ENCODE results near the gene MBOAT2.

The MBOAT2 gene

DNA sequence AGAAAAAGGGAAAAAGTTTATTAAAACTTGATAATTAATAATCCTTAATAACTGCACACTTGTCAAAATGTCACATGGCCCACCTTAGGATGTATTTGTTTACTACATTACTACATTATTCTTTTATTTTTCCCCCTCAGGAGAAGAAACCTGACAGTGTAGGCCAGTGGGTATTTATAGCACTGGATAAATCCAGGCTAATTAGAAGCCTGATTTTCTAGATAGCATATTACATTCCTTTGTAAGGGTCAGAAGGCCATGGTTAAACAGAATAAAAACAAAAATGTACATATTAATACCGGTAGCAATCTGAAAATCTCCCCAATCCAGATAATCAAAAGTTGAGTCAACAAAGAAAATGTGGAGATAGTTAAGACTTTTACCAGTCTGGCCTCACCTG is 144.6 kb downstream of the MBOAT2 start:
- DNase-seq (ENCODE audit: low spot score), result no peak

DNA sequence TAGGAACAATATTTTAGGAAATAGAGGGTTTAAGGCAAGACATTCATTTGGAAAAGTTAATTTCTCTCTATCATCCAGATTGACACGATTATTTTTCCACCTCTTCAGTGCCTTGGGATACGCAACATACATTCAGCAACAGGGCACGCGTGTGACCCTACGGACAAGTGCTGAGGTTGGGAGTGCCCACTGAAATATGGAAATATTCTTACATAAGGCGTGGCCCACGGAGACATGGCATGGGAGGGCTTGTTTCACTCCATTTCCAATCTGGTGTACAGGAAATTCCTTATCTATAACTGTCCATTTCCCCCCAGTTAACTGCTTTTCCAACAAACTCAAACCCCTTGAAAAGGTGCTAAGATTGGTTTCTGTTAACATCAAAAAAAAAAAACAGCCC is 145.2 kb downstream of the MBOAT2 start:
- no peak for DNase-seq (ENCODE audit: low spot score)

DNA sequence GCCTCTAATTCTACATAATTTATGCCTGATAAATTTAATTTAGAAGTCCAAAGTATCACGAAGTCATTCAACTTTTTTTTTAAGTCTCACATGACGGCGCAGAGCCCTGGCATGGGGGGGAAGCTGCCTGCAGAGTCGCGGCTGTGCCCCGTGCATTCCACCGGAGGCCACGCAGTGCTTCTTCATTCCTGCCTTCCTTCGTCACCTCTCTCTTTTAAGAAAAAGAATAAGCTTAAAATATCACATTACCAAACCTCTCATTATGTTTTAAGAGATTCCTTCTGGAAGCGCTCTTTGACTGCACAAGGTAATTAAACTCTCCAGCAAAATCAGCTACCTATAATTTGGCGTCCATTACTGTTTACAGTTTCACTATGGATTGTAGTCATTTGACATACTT is 145.8 kb downstream of the MBOAT2 start:
- no peak for DNase-seq (ENCODE audit: low spot score)

DNA sequence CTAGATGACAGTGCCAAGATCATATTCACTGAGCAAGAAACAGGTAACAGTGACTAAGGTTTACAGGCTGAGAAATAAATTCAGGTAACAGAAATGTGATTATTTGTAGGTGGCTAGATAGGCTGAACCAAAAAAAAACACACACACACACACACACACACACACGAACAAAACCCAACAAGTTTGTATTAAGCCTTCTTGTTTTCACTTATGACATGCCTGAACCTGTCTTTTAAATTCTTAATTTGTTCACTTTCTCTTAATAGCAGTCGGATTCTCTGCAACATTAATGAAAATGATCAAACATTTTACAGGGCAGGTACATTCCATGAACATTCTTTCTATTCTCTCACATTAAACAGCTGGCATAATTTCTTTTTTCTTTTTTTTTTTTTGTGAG is 147.3 kb downstream of the MBOAT2 start:
- DNase-seq (ENCODE audit: low spot score), result no peak

DNA sequence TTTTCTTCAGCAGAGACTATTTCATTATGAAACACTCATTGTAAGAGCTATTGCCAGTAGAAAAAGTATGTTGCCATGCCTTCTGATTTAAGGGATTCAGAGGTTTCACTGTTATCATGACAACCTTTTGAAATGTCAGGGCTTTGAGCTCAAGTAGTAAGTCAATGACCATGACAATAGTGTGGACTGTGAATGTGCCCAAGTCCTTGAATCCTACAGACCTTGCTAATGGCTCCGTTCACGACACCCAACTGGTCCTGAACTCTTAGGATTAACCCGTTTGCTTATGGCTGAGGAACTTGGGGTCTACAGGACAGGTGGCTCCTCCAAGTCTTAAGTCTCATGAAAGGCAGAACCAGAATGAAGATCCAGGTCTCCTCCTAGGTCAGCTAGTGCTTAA is 148.5 kb downstream of the MBOAT2 start:
- no peak for DNase-seq (ENCODE audit: low spot score)

DNA sequence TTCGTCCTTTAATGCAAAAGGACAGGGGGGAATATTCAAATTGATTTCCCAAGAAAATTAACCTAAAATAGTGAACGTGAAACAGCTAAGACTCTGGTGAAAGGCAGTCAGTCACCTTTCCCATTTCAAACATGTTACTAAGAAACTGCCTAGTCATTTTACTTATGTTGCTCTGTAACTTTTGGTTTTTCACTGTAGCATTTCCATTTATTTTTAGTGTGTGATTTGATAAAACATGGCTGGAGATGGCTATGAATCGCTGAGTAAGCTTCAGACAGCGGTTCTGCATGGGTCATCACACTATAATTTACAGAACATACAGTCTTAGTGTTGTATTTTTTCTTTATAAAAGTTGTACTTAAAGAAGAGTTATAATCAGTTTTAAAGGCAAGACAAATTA is 150.1 kb downstream of the MBOAT2 start:
- no peak for DNase-seq (ENCODE audit: low spot score)

DNA sequence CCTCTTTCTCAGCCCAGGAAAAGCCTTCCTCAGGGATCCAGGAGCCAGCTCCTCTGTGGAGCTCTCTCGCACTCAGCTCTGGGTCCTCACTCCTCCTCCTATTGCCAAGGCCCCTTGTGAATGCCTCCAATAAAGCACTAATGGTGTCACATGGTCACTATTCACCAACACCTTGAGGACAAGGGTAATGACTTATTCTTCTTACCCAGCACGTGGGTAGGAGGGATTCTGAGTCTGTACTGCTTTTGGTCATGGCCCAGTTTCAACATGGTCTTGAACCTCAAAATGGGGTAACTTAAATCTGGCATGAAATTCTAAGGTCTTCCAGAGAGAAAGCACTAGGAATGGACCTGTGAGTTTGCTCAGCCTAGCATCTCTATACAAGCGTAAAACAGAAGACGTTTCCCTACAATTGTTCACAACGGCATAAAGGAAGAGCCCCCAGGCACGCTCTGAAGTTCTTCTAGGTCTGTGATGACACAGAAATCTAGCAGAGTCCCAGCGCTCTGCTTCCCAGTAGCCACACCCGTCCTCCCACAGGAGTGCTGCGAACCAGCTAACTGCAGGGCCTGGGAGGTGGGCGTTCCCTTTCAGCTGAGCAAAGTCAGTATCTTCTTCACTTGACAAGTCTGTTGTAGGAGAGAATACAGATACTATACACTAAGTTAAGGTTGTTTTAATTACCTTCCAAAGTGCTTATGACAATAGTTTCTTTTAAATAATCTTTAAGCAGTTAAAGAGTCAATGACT is 151.5 kb downstream of the MBOAT2 start:
- no peak for DNase-seq (ENCODE audit: low spot score)

DNA sequence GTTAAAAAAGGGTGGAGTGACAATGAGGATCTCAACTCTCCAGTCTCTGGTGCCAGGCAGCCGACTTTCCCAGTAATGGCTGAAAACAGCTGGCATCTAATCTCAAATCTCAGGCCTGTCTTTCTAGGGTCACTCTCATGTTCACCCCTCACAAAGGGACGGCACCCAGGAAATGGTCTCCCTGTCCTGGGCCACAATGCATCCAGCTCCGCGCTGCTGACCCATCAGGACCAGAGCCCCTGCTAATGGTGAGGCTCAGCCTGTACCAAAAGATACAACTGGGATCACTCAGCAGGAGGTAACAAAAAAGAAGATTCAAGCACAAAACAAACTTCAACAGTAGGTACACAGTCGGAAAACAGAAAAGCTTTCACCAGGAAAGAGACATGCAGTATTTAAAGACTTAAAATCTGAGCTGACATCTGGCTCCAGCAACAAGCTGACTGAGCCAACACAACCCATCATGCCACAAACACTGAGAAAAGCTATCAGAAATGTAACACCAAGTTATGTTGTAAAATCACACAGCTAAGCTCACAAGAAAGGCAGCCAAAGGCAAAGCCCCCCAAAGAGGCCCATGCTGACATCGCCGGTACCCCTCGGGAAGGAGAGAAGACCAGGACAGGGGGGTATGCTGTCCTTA is 152.5 kb downstream of the MBOAT2 start:
- no peak for DNase-seq (ENCODE audit: low spot score)

DNA sequence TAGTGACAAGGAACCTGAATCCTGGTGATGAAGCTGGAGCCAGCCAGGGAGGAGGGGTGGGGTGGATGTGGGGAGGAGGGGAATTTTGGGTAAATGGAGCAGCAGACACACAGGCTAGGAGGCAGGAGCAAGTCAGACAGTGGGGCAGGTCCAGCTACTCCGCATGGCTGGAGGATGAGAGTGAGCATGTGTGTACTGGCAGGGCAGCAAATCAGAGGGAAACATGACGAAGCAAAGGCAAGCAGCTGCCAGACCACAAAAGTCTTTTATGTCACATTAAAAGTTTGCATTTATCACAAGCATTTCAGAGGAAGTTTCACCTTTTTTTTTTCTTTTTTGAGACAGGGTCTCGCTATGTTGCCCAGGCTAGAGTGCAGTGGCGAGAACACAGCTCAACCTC is 154.2 kb downstream of the MBOAT2 start:
- DNase-seq (ENCODE audit: low spot score), result no peak

DNA sequence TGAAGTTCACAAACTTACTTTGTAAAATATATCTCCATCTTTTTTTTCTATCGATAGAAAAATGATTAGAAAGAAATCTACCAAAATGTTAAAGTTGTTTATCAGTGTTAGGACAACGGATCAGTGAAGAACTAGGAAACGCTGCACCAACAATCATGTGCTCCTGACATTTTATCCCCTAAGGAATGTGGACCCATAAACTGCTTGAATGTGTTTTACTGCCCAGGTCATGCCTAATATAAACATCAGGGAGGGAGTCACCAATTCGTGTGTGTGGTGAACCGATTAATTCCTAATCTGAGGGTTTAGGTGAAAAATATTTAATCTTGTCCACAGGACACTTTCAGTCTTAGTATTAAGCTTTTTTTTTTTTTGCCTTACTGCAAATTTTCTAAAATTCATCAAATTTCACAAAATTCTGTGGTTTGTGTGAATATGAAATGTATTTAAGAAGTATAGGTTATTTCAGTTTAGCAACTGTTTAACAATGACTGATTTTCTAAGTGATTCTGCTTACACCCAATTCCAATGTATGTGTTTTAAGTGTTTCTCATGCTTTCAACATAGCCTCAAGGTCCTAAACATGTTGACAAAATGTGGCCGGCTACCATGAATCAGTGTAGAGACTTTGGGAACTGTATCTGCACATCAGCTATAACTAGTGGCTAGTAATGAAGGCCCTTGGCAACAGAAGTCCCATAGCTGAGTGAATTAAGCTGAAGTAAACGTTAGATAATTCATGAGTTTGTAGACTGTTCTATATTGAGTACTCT is 155.0 kb downstream of the MBOAT2 start:
- DNase-seq (ENCODE audit: low spot score), result no peak

DNA sequence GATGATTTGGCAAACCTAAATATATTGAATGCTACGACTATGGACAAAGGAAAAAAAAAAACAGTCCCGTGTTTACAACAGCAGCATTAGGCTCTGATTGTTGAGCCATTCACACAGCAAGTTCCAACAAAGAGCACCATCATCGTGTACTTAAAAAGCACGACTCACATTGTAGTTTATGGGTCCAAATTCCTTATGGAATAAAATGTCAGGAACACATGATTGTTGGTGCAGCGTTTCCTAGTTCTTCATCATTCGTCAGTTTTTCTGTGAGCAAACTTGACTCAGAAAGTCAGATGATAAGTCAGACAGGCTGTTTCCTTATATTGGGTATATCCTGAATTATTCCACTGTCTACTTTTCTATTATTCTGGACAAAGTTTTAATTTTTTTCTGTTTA is 156.1 kb downstream of the MBOAT2 start:
- DNase-seq (ENCODE audit: low spot score), result no peak

DNA sequence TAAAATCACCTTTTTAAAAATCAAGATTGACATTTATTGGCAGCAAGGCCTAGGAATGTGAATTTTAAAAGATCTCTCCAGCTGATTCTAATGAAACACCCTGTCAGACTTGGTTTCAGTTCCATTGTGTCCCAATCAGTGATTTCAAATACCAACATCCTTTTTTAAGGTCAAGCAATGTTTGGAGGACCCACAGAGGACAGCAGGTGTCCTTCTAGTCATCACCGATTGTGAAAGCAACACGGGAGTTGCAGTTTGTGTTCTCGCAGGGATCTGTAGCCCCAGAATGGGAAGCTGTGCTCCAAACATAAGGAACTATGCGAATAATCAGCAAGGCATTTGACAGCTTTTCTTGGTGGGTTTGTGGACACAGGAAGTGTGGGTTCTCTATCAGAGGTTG is 161.6 kb downstream of the MBOAT2 start:
- DNase-seq (ENCODE audit: low spot score), result no peak

DNA sequence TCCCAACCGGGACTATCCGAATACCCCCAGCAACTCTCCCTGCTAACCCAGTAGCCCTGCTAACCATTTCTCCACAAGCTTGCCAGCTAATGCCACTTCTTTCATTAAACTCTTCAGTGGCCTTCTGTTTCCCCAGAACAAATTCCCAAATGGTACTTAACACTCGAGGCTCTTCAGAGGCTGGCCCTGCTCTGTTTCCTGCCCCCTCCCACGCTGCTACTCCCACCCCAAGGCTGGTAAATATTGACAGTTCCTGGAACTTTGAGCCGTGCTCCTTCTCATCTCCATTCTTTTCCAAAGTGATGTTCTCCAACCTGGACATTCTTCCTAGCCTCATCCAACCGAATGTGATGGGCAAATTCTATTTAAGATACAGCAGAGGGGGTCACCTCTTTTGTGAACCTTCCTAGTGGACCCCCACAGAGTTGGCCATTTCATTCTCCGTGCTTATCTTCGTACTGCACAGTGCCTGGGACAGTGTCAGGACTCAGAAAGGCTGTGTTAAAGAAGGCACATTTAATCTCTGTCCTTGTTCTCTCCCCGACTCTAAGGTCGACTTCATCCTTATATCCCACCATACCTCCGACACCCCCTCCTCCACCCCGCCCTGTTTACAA is 162.9 kb downstream of the MBOAT2 start:
- DNase-seq (ENCODE audit: low spot score), result no peak

DNA sequence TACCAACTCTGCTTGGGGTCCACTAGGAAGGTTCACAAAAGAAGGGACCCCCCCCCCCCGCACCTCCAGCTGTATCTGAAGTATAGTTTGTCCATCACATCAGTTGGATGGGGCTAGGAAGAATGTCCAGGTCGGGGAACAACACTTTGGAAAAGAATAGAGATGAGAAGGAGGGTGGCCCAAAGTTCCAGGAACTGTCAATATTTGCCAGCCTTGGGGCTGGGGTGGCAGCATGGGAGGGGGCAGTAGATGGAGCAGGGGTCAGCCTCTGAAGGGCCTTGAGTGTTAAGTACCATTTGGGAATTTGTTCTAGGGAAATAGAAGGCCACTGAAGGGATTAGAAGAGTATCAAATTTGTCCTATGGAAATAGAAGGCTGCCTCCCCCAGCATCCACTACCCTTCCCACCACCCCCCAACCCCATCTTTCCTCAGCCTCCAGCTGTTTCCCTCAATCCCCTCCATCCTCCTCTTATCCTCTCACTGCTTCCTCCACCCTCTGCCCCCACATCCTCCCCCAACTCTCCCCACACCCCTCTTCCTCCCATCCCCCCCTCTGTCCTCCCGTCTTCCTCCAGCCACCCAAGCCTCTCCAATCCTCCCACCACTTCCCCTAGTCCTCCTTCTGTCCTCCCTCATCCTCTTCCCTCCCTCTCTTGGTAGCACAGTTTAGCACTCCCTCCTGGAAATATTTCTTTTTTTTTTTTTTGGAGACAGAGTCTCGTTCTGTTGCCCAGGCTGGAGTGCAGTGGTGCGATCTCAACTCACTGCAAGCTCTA is 164.1 kb downstream of the MBOAT2 start:
- no peak for DNase-seq (ENCODE audit: low spot score)

DNA sequence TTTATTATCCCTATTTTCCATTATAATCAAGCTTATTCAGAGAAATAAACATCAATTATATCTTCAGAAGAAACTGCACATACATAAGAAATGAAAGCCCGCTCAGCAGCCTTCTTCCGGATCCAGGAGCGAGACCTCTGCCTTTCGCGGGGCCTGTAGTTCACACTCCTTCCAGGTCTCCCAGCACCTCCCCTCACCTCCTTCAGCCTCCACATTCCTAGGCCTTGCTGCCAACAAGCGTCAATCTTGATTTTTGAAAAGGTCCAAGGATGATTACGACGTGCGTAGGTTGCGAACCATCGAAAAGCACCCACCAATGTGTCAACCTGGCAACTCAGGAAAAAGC is 165.7 kb downstream of the MBOAT2 start:
- DNase-seq (ENCODE audit: low spot score), result no peak

DNA sequence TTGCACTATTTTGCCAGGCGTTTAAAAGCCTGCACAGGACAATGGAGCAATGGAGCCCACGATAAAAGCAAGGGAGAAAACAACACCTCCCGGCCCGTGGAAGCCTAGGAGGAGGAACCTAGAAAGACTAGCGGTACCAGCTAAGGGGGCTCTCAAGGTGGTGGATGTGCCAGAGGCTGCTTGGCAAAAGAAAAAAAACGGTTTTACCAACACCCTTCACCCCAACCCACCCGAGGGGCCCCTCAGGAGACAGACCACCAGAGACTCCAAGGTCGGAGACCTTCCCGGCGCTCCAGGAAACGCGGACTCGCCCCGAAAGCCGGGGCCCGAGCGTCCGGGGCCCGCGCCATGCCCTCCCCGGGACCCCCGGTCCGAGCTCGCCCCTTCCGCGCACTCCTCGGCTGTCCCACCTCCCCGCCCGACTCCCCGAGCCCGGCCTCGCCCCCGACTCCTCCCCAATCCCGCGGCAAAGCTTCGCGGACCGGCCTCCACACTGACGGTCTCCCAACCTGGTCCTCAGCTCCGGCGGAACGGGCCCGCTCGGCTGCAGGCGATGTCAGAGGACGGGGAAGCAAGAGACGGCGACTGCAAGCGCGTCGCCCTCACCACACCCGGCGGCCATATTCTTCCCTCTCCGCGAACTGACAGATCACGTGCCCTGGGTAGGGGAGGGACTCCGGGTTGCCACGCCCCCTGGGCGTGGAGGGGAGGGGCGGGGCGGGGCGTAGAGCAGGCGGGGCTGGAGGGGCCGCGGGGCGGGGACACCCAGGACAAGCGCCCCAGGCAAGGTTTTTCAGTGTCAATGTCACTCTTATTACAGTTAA is 166.3 kb downstream of the MBOAT2 start, which contains the start of gene KIDINS220:
Gene KIDINS220 (minus strand): TSS at position 643 of the 824 bp plus-strand sequence. CDS start 10,520 bp downstream, outside the sequence.
- peak; percentile 84 for DNase-seq (ENCODE audit: low spot score)

DNA sequence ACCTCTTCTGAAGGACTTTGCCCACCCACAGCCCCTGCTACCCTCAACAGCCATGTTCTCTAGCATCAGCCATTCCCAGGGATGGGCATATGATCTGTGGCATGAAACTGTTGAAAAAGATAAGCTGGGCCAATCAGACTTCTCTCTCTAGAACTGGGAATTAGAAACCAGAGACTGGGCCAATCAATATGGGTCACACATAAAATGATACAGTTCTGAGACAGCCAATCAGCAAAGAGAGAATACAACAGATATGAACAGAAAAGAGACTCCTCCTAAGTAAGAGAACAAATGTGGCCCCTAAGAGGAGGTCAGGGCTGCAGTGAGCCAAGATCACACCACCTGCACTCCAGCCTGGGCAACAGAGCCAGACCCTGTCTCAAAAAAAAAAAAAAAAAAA is 168.2 kb downstream of the MBOAT2 start:
- DNase-seq (ENCODE audit: low spot score), result no peak

DNA sequence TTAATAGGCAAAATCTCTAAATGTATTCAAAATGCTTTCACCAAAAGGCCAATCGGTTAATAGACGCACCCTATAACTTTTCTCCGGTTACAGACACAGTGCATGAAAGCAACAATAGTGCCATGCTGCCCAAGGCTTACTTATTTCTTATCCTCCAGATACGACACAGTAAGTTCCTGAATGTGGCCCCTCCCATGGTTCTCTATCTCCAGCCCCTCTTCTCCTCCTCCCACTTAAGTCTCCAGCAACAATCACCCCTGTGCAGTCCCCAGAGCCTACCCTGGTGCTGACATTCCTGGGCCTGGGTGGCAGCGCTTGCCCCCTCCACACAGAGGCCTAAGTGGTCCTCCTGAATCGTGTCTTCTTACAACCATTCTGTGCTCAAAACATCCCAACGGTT is 169.6 kb downstream of the MBOAT2 start:
- DNase-seq (ENCODE audit: low spot score), result no peak

DNA sequence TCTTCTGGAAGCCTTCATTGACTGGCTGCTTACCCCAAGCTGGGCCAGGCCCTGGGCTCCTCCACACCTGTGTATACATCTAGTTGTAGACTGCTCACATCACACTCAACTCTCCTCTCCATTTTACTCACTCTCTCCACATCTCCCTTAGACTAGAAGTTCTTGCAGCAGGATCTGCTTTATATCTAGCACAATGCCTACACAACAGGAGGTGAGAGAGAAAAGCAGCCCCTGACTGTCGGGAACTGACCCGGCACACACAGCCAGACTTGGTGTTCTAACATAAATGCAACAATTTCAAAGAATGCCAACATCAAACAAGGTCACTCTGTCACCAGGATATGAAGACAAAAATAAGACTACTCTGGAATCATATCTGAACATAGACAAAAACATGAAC is 172.0 kb downstream of the MBOAT2 start:
- DNase-seq (ENCODE audit: low spot score), result no peak

DNA sequence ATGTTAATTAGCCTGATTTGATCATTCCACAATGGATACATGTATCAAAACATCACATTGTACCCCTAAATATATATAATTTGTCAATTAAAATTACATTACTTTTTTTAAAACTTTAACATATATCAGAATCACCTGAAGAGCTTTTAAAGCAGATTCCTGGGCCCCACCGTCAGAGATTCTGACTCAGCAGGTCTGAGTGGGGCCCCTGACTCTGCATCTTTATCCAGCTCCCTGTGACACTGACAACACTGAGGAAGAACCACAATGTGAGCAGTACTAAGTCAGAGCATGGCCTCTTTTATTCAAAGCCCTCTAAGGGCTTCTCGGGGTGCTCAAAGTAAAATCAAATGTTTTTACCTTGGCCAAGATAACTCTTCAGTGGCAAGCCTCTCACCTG is 175.8 kb downstream of the MBOAT2 start:
- DNase-seq (ENCODE audit: low spot score), result no peak

DNA sequence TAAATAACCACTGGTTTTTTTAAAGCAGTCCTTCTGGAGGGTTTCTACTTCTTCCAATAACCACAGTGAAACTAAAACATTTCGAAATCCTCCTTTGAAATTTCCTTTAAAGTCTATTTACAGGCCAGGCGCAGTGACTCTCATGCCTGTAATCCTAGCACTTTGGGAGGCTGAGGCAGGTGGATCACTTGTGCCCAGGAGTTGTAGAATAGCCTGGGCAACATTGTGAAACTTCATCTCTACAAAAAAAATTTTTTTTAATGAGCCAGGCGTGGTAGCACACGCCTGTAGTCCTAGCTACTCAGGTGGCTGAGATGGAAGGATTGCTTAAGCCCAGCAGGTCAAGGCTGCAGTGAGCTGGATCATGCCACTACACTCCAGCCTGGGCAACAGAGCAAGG is 181.3 kb downstream of the MBOAT2 start:
- DNase-seq (ENCODE audit: low spot score), result no peak

All from HuH-7.5 (cell line).